ENCODE measurements around the gene ZBTB25.

DNA sequence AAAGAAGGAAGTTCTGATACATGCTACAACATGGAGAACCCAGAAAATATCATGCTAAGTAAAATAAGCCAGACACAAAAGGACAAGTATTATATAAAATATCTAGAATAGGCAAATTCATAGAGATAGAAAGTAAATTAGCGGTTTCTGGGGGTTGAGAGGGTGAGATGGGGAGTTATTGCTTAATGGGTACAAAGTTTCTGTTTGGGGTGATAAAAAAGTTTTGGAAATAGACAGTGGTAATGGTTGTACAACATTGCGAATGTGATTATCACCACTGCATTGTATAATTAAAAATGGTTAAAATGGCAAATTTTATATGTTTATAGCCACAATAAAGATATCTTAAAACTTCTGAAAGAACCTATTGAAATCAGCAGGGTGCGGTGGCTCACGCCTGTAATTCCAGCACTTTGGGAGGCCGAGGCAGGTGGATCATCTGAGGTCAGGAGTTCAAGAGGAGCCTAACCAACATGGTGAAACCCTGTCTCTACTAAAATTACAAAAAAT is 15.0 kb downstream of the ZBTB25 start:
- no peak for TF ChIP-seq POLR2A (IDR thresholded peaks at IDR 0.05; ENCODE audit: low read depth)
- TF ChIP-seq, protein P1, sequence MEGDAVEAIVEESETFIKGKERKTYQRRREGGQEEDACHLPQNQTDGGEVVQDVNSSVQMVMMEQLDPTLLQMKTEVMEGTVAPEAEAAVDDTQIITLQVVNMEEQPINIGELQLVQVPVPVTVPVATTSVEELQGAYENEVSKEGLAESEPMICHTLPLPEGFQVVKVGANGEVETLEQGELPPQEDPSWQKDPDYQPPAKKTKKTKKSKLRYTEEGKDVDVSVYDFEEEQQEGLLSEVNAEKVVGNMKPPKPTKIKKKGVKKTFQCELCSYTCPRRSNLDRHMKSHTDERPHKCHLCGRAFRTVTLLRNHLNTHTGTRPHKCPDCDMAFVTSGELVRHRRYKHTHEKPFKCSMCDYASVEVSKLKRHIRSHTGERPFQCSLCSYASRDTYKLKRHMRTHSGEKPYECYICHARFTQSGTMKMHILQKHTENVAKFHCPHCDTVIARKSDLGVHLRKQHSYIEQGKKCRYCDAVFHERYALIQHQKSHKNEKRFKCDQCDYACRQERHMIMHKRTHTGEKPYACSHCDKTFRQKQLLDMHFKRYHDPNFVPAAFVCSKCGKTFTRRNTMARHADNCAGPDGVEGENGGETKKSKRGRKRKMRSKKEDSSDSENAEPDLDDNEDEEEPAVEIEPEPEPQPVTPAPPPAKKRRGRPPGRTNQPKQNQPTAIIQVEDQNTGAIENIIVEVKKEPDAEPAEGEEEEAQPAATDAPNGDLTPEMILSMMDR (IDR thresholded peaks at IDR 0.05): no peak
- TF ChIP-seq POLR2AphosphoS5 (IDR thresholded peaks at IDR 0.05): no peak
- TF ChIP-seq EP300 (IDR thresholded peaks at IDR 0.05): no peak
